Epithelial cell of proximal tubule (primary cell): ENCODE data around the gene NUMB. TPM values are rescaled to one million over a fixed set of nuclear protein-coding genes. Genes with fewer than 3 reads are reported as not detected.

Experiments used
- DNase-seq: peaks from one replicate; pipeline ENCODE4 v3.0.0-alpha.2; 2011; ENCODE audit warnings: low read depth
- H3K4me3 ChIP-seq: 2 replicates; pipeline ENCODE4 v1.5.1; 2011; ENCODE audit warnings: low read depth, mild to moderate bottlenecking, low read length
- CTCF ChIP-seq: conservative IDR thresholded peaks from 2 replicates; pipeline ENCODE4 v1.5.1; 2012; ENCODE audit warnings: low read depth, mild to moderate bottlenecking, low read length
- total RNA-seq: library from RNA; depleted of rRNA; stranded (reverse); fragments of >200 nt; gene quantifications from 2 replicates; pipeline ENCODE4 v1.2.3, GENCODE V29; 2015

NUMB gene
- total RNA-seq, 1 donor from 2014 or later, result 23.1 TPM

- H3K4me3 ChIP-seq, result no peak overlapping the region
- DNase-seq, result no peak
- no peak for TF ChIP-seq CTCF
Measured at GRCh38 chr14:73443758-73444157, 14.6 kb downstream of the NUMB start.

- no peak overlapping the region for H3K4me3 ChIP-seq
Measured at GRCh38 chr14:73441286-73441685, 17.1 kb downstream of the NUMB start.

GRCh38 chr14:73438993-73439392 lies 19.4 kb downstream of the NUMB start:
- H3K4me3 ChIP-seq, result no peak overlapping the region
- DNase-seq, result no peak
- TF ChIP-seq CTCF, result no peak

More at GRCh38 chr14:73441286-73441685, 17.1 kb downstream of the NUMB start:
- TF ChIP-seq CTCF, result no peak
- DNase-seq, result no peak

GRCh38 chr14:73437206-73437605 lies 21.1 kb downstream of the NUMB start:
- no peak for DNase-seq
- H3K4me3 ChIP-seq, result no peak overlapping the region
- no peak for TF ChIP-seq CTCF

- H3K4me3 ChIP-seq, result no peak overlapping the region
- no peak for DNase-seq
- no peak for TF ChIP-seq CTCF
Measured at GRCh38 chr14:73432124-73432523, 26.2 kb downstream of the NUMB start.

- H3K4me3 ChIP-seq, result no peak overlapping the region
- TF ChIP-seq CTCF, result no peak
- peak; percentile 57 for DNase-seq
Measured at GRCh38 chr14:73428353-73428824, 30.0 kb downstream of the NUMB start.

GRCh38 chr14:73427516-73428264 lies 30.7 kb downstream of the NUMB start:
- DNase-seq, result no peak
- no peak for TF ChIP-seq CTCF
- H3K4me3 ChIP-seq, result no peak overlapping the region
